A172 (cell line): ENCODE measurements around the gene BANP. TPM values are rescaled to one million over a fixed set of nuclear protein-coding genes. Genes with fewer than 3 reads are reported as not detected.
A peak's percentile ranks its signal among the peaks of the same experiment; 100 is the strongest.
"Not testable (repeated sequence)": the region's sequence is repeated elsewhere in the genome, so short reads cannot be mapped to it uniquely, and the experiment has no call there.

ENCODE experiments used
- DNase-seq: peaks from one replicate; pipeline ENCODE4 v3.0.0-alpha.2; 2015; ENCODE audit warnings: low spot score
- total RNA-seq: library from RNA; depleted of rRNA; stranded (reverse); fragments of >200 nt; shearing (Covaris generic); gene quantifications from 2 replicates; pipeline ENCODE4 v1.2.3, GENCODE V29; 2014

The BANP gene
- total RNA-seq, 1 experiment from 2014 or later: 25.4 TPM

GRCh38 chr16:87993901-87994300, 42.7 kb downstream of the BANP start:
- no peak for DNase-seq

GRCh38 chr16:87995644-87996043, 44.4 kb downstream of the BANP start:
- no peak for DNase-seq

DNA sequence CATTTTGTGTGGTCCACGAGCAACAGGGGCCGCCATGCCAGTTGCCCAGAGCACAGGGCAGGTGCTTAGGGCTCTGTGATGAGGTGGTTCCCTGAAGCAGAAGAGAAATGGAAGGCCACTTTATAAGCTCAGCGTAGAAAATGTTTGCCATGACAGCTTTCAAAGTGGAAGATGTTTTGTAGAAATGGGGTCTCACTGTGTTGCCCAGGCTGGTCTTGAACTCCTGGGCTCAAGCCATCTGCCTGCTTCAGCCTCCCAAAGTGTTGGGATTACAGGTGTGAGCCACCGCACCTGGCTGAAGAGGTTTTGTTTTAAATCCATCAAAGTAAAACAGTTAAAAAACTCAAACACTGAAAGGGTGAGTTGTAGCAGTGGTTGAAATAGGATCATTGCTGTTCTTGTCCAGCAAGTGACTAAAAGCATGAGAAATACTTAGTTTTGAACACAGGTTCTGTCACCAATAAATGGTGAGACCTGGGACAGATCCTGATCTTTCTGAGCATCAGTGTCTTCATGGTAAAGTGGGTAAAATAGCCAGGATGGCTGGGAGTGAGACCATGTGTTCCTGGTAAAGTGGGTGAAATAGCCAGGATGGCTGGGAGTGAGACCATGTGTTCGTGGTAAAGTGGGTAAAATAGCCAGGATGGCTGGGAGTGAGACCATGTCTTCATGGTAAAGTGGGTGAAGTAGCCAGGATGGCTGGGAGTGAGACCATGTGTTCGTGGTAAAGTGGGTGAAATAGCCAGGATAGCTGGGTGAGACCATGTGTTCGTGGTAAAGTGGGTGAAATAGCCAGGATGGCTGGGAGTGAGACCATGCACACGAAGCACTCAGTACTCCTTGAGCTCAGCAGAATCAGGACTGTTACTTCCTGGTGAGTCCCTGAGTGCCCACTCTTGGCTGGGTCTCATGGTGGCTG, 46.0 kb downstream of the BANP start:
- DNase-seq: no peak

- not testable (repeated sequence) for DNase-seq
Measured at GRCh38 chr16:87998184-87998793, 47.1 kb downstream of the BANP start.

GRCh38 chr16:87998992-87999391, 47.8 kb downstream of the BANP start:
- not testable (repeated sequence) for DNase-seq

- no peak for DNase-seq
Measured at GRCh38 chr16:88002211-88002610, 51.0 kb downstream of the BANP start.

- no peak for DNase-seq
Measured at GRCh38 chr16:88002749-88003148, 51.5 kb downstream of the BANP start.

DNA sequence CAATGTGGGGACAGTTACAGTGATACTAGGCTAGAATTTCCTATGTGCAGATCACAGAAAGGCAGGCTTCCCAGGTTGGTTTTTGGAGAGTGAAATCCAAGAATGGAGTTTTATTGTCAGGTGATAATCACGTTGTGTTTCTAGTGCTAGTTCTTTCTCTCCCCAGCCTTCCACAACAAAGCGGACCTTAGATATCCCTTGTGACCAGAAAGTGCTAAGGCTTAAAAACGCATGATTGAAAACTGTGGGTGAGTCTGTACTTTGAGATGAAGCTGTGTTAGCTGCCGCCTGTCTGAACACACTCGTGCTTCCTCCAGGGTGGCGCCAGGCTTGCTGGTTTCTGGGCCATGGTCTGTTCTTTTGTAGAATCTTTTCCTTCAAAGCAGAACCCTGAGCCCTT, 52.1 kb downstream of the BANP start:
- no peak for DNase-seq

GRCh38 chr16:88003736-88004135, 52.5 kb downstream of the BANP start:
- DNase-seq: no peak

DNA sequence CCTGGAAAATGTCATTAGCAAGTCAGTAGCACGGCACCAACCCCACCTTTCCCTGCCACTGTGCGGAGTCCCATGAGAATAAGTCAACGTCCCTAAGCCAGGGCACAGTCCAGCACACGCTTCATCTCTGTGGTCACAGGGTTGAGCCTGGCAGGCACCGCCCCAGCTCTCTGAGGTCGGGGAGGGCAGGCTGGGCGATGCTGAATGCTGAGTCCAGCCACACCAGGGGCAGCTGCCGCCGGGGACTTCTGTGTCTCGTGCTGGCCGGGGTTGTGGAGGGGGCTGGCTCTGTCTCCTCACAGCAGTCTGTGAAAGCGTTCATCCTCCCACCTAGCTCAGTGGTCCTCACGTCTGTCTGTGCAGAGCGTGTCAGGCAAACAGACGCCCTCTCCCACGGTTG, 53.2 kb downstream of the BANP start:
- no peak for DNase-seq

- DNase-seq: no peak
Measured at GRCh38 chr16:88005181-88005581, 53.9 kb downstream of the BANP start.

DNA sequence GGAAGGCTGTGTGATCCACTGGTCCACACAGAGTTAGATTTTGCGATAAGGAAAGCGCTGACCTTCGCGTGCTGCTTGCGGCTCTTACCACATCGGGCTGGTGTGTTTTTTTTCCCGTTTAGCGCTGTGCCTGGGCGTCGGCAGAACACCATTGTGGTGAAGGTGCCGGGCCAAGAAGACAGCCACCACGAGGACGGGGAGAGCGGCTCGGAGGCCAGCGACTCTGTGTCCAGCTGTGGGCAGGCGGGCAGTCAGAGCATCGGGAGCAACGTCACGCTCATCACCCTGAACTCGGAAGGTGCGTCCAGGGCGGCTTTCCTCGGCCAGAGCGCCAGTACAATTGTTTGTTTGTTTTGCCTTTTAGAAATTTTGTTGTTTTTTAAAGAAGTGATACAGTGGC, 54.7 kb downstream of the BANP start:
- no peak for DNase-seq

DNA sequence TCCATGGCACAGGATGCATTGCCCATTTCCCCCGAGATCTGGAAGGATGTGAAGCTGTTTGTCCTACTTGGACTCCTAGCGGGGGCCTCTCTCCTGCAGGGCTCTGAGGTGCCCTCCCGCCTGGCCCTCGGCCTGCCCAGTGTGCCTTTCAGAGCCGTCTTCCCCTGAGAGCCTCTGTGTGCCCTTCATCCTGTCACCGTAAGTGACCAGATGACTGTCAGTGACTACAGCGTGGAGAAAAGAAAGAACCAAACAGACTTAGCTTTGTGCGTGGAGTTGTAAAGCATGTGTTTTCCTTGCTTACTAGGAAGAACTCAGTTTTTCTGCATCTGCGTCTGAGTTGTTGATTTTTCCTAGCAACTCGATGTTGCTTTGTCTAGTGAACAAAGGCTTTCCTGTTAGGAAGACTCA, 56.1 kb downstream of the BANP start:
- no peak for DNase-seq

GRCh38 chr16:88008840-88009239, 57.6 kb downstream of the BANP start:
- DNase-seq: no peak

DNA sequence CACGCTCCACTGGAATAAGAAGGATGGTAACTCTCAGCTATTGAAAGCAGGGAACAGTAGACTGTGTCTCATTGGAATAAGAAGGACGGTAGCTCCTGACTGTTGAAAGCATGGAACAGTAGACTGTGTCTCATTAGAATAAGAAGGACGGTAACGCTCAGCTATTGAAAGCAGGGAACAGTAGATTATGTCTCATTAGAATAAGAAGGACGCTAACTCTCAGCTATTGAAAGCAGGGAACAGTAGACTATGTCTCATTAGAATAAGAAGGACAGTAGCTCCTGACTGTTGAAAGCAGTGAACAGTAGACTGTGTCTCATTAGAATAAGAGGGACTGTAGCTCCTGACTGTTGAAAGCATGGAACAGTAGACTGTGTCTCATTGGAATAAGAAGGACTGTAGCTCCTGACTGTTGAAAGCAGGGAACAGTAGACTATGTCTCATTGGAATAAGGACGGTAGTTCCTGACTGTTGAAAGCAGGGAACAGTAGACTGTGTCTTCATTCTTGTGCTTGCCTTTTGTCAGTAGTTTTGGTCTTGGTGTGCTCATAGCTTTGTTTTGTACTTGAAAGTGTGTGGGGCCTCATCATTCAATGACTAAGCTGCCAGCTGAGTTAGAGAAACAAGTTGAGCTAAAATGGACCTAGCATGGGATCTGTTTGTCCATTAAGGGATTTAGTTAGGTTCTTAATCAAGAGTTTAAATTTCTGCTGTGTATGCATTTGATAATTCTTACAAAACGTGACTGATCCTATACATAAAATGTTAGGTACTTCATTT, 58.5 kb downstream of the BANP start:
- DNase-seq: no peak

GRCh38 chr16:88010343-88010967, 59.2 kb downstream of the BANP start:
- no peak for DNase-seq

DNA sequence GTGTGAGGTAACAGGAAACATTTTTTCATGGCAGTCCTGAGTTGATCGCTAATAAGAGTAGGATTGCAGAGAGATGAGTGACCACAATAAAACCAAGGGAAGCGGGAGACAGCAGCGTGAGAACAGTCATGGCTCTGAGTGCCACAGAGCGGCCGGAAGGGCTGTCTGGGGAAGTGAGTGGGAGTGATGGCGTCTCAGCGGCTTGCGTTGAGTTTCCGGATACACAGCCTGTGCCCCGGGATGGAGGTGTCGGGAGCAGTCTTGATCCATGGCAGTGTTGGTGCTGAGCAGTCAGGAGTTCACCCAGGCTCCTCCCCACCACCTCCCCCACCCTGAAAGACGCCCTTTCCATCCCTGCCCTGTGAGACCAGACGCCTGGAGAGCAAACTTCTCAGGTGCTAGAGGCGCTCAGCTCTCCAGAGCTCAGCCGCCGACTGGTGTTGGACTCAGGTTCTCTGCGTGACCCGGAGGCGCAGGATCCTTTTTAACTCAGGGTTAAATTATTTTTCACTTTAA, 59.8 kb downstream of the BANP start:
- no peak for DNase-seq

GRCh38 chr16:88012360-88012759, 61.1 kb downstream of the BANP start:
- DNase-seq: no peak

- no peak for DNase-seq
Measured at GRCh38 chr16:88013091-88013609, 61.9 kb downstream of the BANP start.

DNA sequence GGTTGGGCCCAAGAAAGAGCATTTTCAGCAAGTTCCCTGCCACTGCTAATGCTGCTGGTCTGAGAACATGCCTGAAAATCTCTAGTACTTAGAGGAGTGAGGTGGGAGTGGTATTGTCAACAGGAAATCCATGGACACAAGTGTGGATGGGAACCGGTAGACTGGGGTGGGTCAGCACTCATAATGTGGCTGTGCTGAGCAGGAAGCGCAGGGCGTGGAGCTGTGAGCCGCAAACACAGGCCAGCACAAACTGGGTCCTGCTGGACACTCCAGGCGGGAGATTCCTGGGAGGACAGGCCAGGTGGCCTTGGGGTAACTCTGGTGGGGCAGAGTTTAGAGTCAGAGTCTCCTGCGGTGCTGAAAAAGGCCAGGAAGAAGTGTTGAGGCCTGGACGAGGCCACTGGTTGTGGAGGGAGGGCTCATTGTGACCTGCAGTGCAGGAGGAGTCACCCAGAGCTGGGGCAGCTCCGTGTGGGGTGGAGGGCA, 62.6 kb downstream of the BANP start:
- no peak for DNase-seq

DNA sequence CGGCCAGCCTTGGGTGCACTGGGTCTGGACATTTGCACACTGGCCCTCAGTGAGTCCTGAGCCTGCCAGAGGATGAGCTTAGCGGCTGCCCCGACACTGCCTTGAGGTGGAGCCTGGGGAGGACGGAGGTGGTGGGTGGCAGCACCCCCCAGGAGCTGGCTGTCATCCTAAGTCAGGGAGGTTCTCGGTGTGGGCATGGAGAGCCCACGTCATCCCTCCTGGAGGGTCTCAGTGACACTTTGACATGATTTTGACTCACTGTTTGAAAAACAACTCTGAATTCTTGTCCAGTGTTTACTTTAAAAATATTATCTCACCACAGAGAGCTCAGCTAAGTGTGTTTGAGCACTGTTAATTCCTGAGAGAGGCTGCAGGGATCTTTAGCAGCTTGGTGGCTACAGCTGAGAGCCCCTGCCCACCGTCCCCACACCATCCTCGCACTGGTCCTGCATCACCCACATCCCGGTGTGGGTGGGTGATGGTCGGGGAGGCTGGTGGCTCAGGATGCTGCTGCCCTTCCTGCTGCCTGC, 63.1 kb downstream of the BANP start:
- peak; percentile 48 for DNase-seq
